ENCODE data around the gene CFAP61.

DNA sequence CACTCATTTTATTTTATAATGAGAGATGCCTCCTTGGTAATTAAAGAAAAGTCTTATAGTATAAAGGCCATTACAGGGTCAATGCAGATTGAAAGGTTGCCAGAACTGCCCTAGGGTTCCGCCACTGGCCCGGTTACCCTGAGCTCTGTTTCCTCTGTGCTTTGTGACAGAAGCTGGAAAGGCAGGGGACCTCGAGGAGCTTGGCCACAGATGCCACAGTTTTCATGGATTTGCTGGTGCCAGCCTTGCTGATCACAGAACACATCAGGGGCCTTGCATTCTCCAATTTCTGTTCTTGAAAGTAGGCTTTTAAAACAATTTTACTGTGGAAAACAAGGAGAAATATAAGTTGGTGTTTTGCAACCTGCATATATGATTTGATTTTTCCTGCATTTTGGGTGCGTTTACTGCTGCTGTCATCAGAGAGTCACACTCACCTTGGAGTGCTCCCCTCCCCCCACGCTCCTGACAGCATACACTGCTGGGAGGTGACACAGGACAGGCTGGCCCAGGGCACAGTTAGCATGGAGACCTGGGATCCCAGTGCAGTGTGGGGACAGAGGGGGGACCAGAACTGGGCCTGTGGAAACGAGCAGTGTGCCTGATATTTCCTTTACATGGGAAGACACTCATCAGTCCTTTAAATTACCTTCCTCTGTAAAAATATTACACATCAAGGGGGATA is 142.8 kb downstream of the CFAP61 start:
- TF ChIP-seq, protein P1, sequence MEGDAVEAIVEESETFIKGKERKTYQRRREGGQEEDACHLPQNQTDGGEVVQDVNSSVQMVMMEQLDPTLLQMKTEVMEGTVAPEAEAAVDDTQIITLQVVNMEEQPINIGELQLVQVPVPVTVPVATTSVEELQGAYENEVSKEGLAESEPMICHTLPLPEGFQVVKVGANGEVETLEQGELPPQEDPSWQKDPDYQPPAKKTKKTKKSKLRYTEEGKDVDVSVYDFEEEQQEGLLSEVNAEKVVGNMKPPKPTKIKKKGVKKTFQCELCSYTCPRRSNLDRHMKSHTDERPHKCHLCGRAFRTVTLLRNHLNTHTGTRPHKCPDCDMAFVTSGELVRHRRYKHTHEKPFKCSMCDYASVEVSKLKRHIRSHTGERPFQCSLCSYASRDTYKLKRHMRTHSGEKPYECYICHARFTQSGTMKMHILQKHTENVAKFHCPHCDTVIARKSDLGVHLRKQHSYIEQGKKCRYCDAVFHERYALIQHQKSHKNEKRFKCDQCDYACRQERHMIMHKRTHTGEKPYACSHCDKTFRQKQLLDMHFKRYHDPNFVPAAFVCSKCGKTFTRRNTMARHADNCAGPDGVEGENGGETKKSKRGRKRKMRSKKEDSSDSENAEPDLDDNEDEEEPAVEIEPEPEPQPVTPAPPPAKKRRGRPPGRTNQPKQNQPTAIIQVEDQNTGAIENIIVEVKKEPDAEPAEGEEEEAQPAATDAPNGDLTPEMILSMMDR (IDR thresholded peaks at IDR 0.05 in 4 of 5, conservative IDR thresholded peaks at IDR 0.05 in 1 of 5) = no peak
- no peak for TF ChIP-seq POLR2A (IDR thresholded peaks at IDR 0.05)
